ENCODE data around the gene PIK3CB. TPM values are rescaled to one million over a fixed set of nuclear protein-coding genes. Genes with fewer than 3 reads are reported as not detected.

Gene PIK3CB
- total and polyA plus RNA-seq, 2 of the 8 experiments (the other 6 are each of a cell fraction or from before 2014, with no cell fraction given) = 8.3 to 35.2 TPM

GRCh38 chr3:138845771-138846173 is 11.0 kb upstream of the PIK3CB start:
- no peak overlapping the region for H3K14ac ChIP-seq (ENCODE audit: insufficient read length)
- peak overlapping the region; percentile 75 for H4K5ac ChIP-seq (ENCODE audit: insufficient read length, low read depth, low read length)
- no peaks in the 10 kb centered on the region for H3K27me3 ChIP-seq (replicated peaks in 1 of 4; ENCODE audit: control insufficient read depth in 3 of 4, extremely low read depth in 1 of 4, insufficient read depth in 3 of 4, low read length in 3 of 4)
- H2BK20ac ChIP-seq (ENCODE audit: low read length) = no peak overlapping the region
- H3K4ac ChIP-seq (replicated peaks; ENCODE audit: insufficient read length, low read depth, low read length) = no peak overlapping the region
- no peak overlapping the region for H2BK15ac ChIP-seq (ENCODE audit: low read length)
- H3K18ac ChIP-seq (ENCODE audit: extremely low read depth, low read length) = peak overlapping the region; percentile 99; the same call in 1 of the 2 replicates
- H3K4me2 ChIP-seq (ENCODE audit: insufficient read depth in 1 of 2, low read depth in 2 of 2, low read length in 2 of 2) = peak overlapping the region; percentile 44 to 83
- peak overlapping the region in 2 of 4 experiments; percentile 19 to 24; a peak in 1 of 8 replicates for H3K4me3 ChIP-seq (ENCODE audit: extremely low read depth in 1 of 4, insufficient read depth in 2 of 4, low read depth in 3 of 4, low read length in 4 of 4)
- H2BK12ac ChIP-seq (ENCODE audit: low read depth, low read length) = peak overlapping the region; percentile 100; the same call in 1 of the 2 replicates
- peak overlapping the region; percentile 83 for H3K27ac ChIP-seq (ENCODE audit: low read depth, low read length)
- no peaks in the 10 kb centered on the region for H3K79me2 ChIP-seq (ENCODE audit: control insufficient read depth in 1 of 2, insufficient read depth in 2 of 2, low read length in 2 of 2)
- H4K20me1 ChIP-seq (replicated peaks in 1 of 2; ENCODE audit: control insufficient read depth in 1 of 2, insufficient read depth in 2 of 2, low read length in 2 of 2) = no peaks in the 10 kb centered on the region
- no peaks in the 10 kb centered on the region for H3K36me3 ChIP-seq (ENCODE audit: control insufficient read depth in 2 of 4, insufficient read depth in 4 of 4, low read length in 3 of 4)
- H3K4me1 ChIP-seq (replicated peaks in 1 of 4; ENCODE audit: control insufficient read depth in 3 of 4, insufficient read depth in 4 of 4, low read length in 3 of 4) = peaks cover 9 to 21% (median 12%) of the 10 kb centered on the region in 4 experiments; a peak in 6 of 7 replicates
- H3K9me3 ChIP-seq (ENCODE audit: insufficient read depth in 2 of 2, low read depth in 1 of 2, low read length in 1 of 2) = no peaks in the 10 kb centered on the region
- 17% methylated on average over 6 of the region's 6 CpGs; no CpG with 5 or more reads in 1 of the 2 experiments for WGBS, 2 experiments (ENCODE audit: extremely low coverage in 1 of 2, insufficient coverage in 1 of 2, insufficient read length in 1 of 2, insufficient replicate concordance in 2 of 2, low coverage in 1 of 2, low lambda C conversion rate in 2 of 2, missing lambda C conversion rate in 1 of 2)
- 0 out of 2 replicates have a peak overlapping the region, but pooled peaks have one; percentile 0 for H2AFZ ChIP-seq (ENCODE audit: low read length)
- H3K23me2 ChIP-seq (ENCODE audit: low read depth, low read length) = no peaks in the 10 kb centered on the region
- no peak overlapping the region for H4K8ac ChIP-seq (ENCODE audit: extremely low read depth, insufficient read depth, low read length)
- no peak overlapping the region for H2BK120ac ChIP-seq (replicated peaks; ENCODE audit: low read depth, low read length)
- no peak overlapping the region; a peak in 1 of 7 replicates for H3K9ac ChIP-seq (replicated peaks in 1 of 4; ENCODE audit: extremely low read depth in 1 of 4, low read depth in 3 of 4, low read length in 3 of 4)
- H3K23ac ChIP-seq (ENCODE audit: insufficient read length) = no peak overlapping the region
- H2AK5ac ChIP-seq (ENCODE audit: low read depth, low read length) = peak overlapping the region; percentile 83; the same call in 1 of the 2 replicates
- no peaks in the 10 kb centered on the region for H3K79me1 ChIP-seq (ENCODE audit: low read depth, low read length)
- POLR2A ChIA-PET (ENCODE audit: partially characterized antibody) = interaction anchor here (1.0 to 3.6 kb wide), 9 partner anchors 9 to 102 kb away, joined by 3 to 34 read pairs (median 6); partner anchors contain the start of gene PIK3CB
- DNase-seq (ENCODE audit: low read depth in 1 of 2, low spot score in 2 of 2) = no peak
- H3K56ac ChIP-seq (replicated peaks; ENCODE audit: insufficient read length, low read depth, low read length) = no peak overlapping the region
- peak overlapping the region; percentile 98 for H2BK5ac ChIP-seq (ENCODE audit: low read depth, low read length)
- CTCF ChIA-PET (ENCODE audit: partially characterized antibody) = interaction anchor here (0.6 to 2.2 kb wide), 10 partner anchors 16 to 1435 kb away, joined by 3 to 9 read pairs (median 4); no protein-coding TSS in a partner anchor
- FAIRE-seq = no peak
- H4K91ac ChIP-seq (replicated peaks; ENCODE audit: insufficient read length, low read length) = no peak overlapping the region
- TF ChIP-seq TEAD4 (IDR thresholded peaks at IDR 0.05; ENCODE audit: low read depth, low read length) (peak; percentile 90), POLR2A (IDR thresholded peaks at IDR 0.05; ENCODE audit: control extremely low read depth in 1 of 2, low read depth in 2 of 2, low read length in 2 of 2) (no peak)
